ENCODE data around the gene PODN.

GRCh38 chr1:53129891-53130597 lies 68.0 kb downstream of the PODN start:
- no peak for TF ChIP-seq POLR2A (IDR thresholded peaks at IDR 0.05; ENCODE audit: low read depth, low read length)
- no peak for TF ChIP-seq CTCF (IDR thresholded peaks at IDR 0.05; ENCODE audit: extremely low read depth in 1 of 2, insufficient read depth in 1 of 2, low read depth in 1 of 2, low read length in 2 of 2)
- no peak for TF ChIP-seq JUN (IDR thresholded peaks at IDR 0.05; ENCODE audit: borderline replicate concordance, insufficient read depth, insufficient read length, low read depth)
